GM12872 (cell line): ENCODE data around the gene RAB11FIP3.

Source experiments
- CTCF ChIP-seq: IDR thresholded peaks from 3 replicates; pipeline ENCODE4 v1.5.1; 2011; ENCODE audit warnings: low read depth, mild to moderate bottlenecking, low read length, moderate library complexity; ENCODE audit not compliant: insufficient read depth

The RAB11FIP3 gene

GRCh38 chr16:505479-506245 is 80.2 kb downstream of the RAB11FIP3 start:
- TF ChIP-seq CTCF = no peak

GRCh38 chr16:506246-506546 is 80.7 kb downstream of the RAB11FIP3 start:
- TF ChIP-seq CTCF = no peak

- TF ChIP-seq CTCF = no peak
Measured at GRCh38 chr16:507996-508395, 82.5 kb downstream of the RAB11FIP3 start.

GRCh38 chr16:508884-509736 is 83.7 kb downstream of the RAB11FIP3 start:
- TF ChIP-seq CTCF = no peak

- no peak for TF ChIP-seq CTCF
Measured at GRCh38 chr16:510066-510825, 84.8 kb downstream of the RAB11FIP3 start.

- no peak for TF ChIP-seq CTCF
Measured at GRCh38 chr16:512802-513201, 87.4 kb downstream of the RAB11FIP3 start.

GRCh38 chr16:513950-514349 is 88.5 kb downstream of the RAB11FIP3 start:
- no peak for TF ChIP-seq CTCF
